ENCODE results near the gene PKN2.

Gene PKN2

DNA sequence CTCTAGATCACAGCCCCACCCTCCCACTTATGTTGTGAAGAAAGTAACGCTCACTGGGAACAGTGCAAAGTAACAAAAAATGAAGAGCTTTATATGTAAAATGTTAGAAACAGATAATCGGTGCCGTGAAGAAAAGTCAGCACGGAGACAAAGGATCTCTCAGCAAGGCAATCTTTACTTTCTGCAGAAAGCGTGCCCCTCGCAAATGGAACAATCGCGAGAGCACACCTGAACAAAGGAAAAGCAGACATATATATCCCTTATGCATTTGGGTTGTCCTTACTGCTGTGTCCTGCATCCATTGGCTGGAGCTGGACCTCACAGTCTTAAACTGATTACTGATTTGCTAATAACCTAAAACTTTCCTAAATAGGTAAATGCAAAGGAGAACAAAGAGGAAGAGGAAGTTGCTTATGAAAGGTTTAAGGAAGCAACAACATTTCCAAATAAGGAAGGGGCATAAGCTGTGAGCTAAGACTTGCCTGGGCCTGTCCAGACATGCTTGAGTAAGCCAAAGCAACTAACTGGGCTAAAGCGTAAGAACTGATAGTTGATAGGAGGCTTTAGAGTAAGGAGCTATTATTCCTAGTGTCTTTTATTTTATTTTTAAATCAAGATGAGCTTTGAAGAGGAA lies 117.6 kb downstream of the PKN2 start:
- H2BK120ac ChIP-seq (ENCODE audit: low read depth, low read length): no peak overlapping the region
- no peak overlapping the region for H3K4me2 ChIP-seq (ENCODE audit: insufficient read depth, low read length, poor library complexity, severe bottlenecking)
- no peak overlapping the region for H2BK15ac ChIP-seq (ENCODE audit: low read length)
- no peak overlapping the region for H3K14ac ChIP-seq (ENCODE audit: low read length)
- H3K18ac ChIP-seq (ENCODE audit: low read length): no peak overlapping the region
- H3K4ac ChIP-seq (ENCODE audit: low read length): no peak overlapping the region
- H3K9ac ChIP-seq (ENCODE audit: low read depth, low read length, poor library complexity): no peak overlapping the region
- H4K8ac ChIP-seq (ENCODE audit: low read depth, low read length): no peak overlapping the region
- no peak overlapping the region for H2BK5ac ChIP-seq (ENCODE audit: low read length)
- no peak overlapping the region for H2AFZ ChIP-seq (ENCODE audit: low read length)
- H3K79me1 ChIP-seq (ENCODE audit: low read depth, low read length): no peaks in the 10 kb centered on the region
- H3K23ac ChIP-seq (ENCODE audit: low read depth, low read length, poor library complexity): no peak overlapping the region
- no CpG with 5 or more reads among the region's 9 CpGs for WGBS, 2 donors (ENCODE audit: extremely low coverage in 2 of 2, insufficient read length in 2 of 2, insufficient replicate concordance in 1 of 2)
- no peaks in the 10 kb centered on the region for H3K27me3 ChIP-seq (ENCODE audit: control insufficient read depth in 3 of 3, insufficient read depth in 3 of 3, low read depth in 1 of 3, low read length in 3 of 3)
- H3K4me3 ChIP-seq (ENCODE audit: low read length in 2 of 2): no peak overlapping the region
- H3K27ac ChIP-seq (replicated peaks; ENCODE audit: low read length): no peak overlapping the region
- no peak overlapping the region for H2AK5ac ChIP-seq (ENCODE audit: low read depth, low read length)
- no peaks in the 10 kb centered on the region for H3K4me1 ChIP-seq (ENCODE audit: control insufficient read depth in 2 of 2, insufficient read depth in 1 of 2, low read depth in 1 of 2, low read length in 2 of 2)
- peaks cover 2 to 20% of the 10 kb centered on the region in 2 donors for H3K9me3 ChIP-seq (replicated peaks in 1 of 2; ENCODE audit: control insufficient read depth in 2 of 2, insufficient read depth in 1 of 2, low read depth in 1 of 2, low read length in 2 of 2)
- H3K36me3 ChIP-seq (replicated peaks in 1 of 2; ENCODE audit: control insufficient read depth in 2 of 2, insufficient read depth in 2 of 2, low read length in 2 of 2): peaks cover 12 to 96% of the 10 kb centered on the region in 2 donors
- H4K91ac ChIP-seq (ENCODE audit: low read depth, low read length, poor library complexity): no peak overlapping the region
- DNase-seq (ENCODE audit: low spot score): no peak
- H2BK12ac ChIP-seq (ENCODE audit: low read length): no peak overlapping the region

DNA sequence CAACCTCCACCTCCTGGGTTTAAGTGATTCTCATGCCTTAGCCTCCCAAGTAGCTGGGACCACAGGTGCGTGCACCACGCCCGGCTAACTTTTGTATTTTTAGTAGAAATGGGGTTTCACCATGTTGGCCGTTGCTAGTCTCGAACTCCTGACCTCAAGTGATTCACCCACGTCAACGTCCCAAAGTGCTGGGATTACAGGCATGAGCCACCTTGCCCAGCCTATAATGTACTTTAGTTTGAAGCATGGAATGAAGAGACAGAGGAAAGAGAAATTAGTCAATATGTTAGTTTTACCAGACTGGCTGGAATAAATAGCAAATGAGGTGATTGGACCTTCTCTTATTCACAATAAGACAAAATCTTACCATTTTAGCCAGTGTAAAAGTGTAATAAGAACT lies 118.3 kb downstream of the PKN2 start:
- WGBS, 2 donors (ENCODE audit: extremely low coverage in 2 of 2, insufficient read length in 2 of 2, insufficient replicate concordance in 1 of 2): no CpG with 5 or more reads among the region's 7 CpGs
- peaks cover 12 to 97% of the 10 kb centered on the region in 2 donors for H3K36me3 ChIP-seq (replicated peaks in 1 of 2; ENCODE audit: control insufficient read depth in 2 of 2, insufficient read depth in 2 of 2, low read length in 2 of 2)

GRCh38 chr1:88802950-88803349 lies 118.9 kb downstream of the PKN2 start:
- no peak overlapping the region for H3K9ac ChIP-seq (ENCODE audit: low read depth, low read length, poor library complexity)
- H2BK12ac ChIP-seq (ENCODE audit: low read length): no peak overlapping the region
- no peaks in the 10 kb centered on the region for H3K4me1 ChIP-seq (ENCODE audit: control insufficient read depth in 2 of 2, insufficient read depth in 1 of 2, low read depth in 1 of 2, low read length in 2 of 2)
- no peak overlapping the region for H3K4me3 ChIP-seq (ENCODE audit: low read length in 2 of 2)
- H3K23ac ChIP-seq (ENCODE audit: low read depth, low read length, poor library complexity): no peak overlapping the region
- no peaks in the 10 kb centered on the region for H3K79me1 ChIP-seq (ENCODE audit: low read depth, low read length)
- H4K8ac ChIP-seq (ENCODE audit: low read depth, low read length): no peak overlapping the region
- H2BK120ac ChIP-seq (ENCODE audit: low read depth, low read length): no peak overlapping the region
- H3K27ac ChIP-seq (replicated peaks; ENCODE audit: low read length): no peak overlapping the region
- WGBS, 2 donors (ENCODE audit: extremely low coverage in 2 of 2, insufficient read length in 2 of 2, insufficient replicate concordance in 1 of 2): no CpG with 5 or more reads among the region's 2 CpGs
- no peak for DNase-seq (ENCODE audit: low spot score)
- no peak overlapping the region for H3K14ac ChIP-seq (ENCODE audit: low read length)
- H2AK5ac ChIP-seq (ENCODE audit: low read depth, low read length): no peak overlapping the region
- H3K9me3 ChIP-seq (replicated peaks in 1 of 2; ENCODE audit: control insufficient read depth in 2 of 2, insufficient read depth in 1 of 2, low read depth in 1 of 2, low read length in 2 of 2): peaks cover 2 to 20% of the 10 kb centered on the region in 2 donors
- H3K27me3 ChIP-seq (ENCODE audit: control insufficient read depth in 3 of 3, insufficient read depth in 3 of 3, low read depth in 1 of 3, low read length in 3 of 3): no peaks in the 10 kb centered on the region
- no peak overlapping the region for H2AFZ ChIP-seq (ENCODE audit: low read length)
- no peak overlapping the region for H3K18ac ChIP-seq (ENCODE audit: low read length)
- H2BK5ac ChIP-seq (ENCODE audit: low read length): no peak overlapping the region
- no peak overlapping the region for H3K4ac ChIP-seq (ENCODE audit: low read length)
- no peak overlapping the region for H3K4me2 ChIP-seq (ENCODE audit: insufficient read depth, low read length, poor library complexity, severe bottlenecking)
- H4K91ac ChIP-seq (ENCODE audit: low read depth, low read length, poor library complexity): no peak overlapping the region
- no peak overlapping the region for H2BK15ac ChIP-seq (ENCODE audit: low read length)
- H3K36me3 ChIP-seq (replicated peaks in 1 of 2; ENCODE audit: control insufficient read depth in 2 of 2, insufficient read depth in 2 of 2, low read length in 2 of 2): peaks cover 12 to 97% of the 10 kb centered on the region in 2 donors

More for the DNA sequence above, 118.3 kb downstream of the PKN2 start:
- no peak overlapping the region for H3K14ac ChIP-seq (ENCODE audit: low read length)
- no peaks in the 10 kb centered on the region for H3K27me3 ChIP-seq (ENCODE audit: control insufficient read depth in 3 of 3, insufficient read depth in 3 of 3, low read depth in 1 of 3, low read length in 3 of 3)
- DNase-seq (ENCODE audit: low spot score): no peak
- H3K79me1 ChIP-seq (ENCODE audit: low read depth, low read length): no peaks in the 10 kb centered on the region
- H2BK12ac ChIP-seq (ENCODE audit: low read length): no peak overlapping the region
- H2AFZ ChIP-seq (ENCODE audit: low read length): no peak overlapping the region
- no peak overlapping the region for H4K8ac ChIP-seq (ENCODE audit: low read depth, low read length)
- no peak overlapping the region for H3K4me2 ChIP-seq (ENCODE audit: insufficient read depth, low read length, poor library complexity, severe bottlenecking)
- H2BK120ac ChIP-seq (ENCODE audit: low read depth, low read length): no peak overlapping the region
- H2AK5ac ChIP-seq (ENCODE audit: low read depth, low read length): no peak overlapping the region
- no peak overlapping the region for H2BK15ac ChIP-seq (ENCODE audit: low read length)
- H4K91ac ChIP-seq (ENCODE audit: low read depth, low read length, poor library complexity): no peak overlapping the region
- H3K18ac ChIP-seq (ENCODE audit: low read length): no peak overlapping the region
- peaks cover 2 to 20% of the 10 kb centered on the region in 2 donors for H3K9me3 ChIP-seq (replicated peaks in 1 of 2; ENCODE audit: control insufficient read depth in 2 of 2, insufficient read depth in 1 of 2, low read depth in 1 of 2, low read length in 2 of 2)
- H3K27ac ChIP-seq (replicated peaks; ENCODE audit: low read length): no peak overlapping the region
- H3K4ac ChIP-seq (ENCODE audit: low read length): no peak overlapping the region
- H3K23ac ChIP-seq (ENCODE audit: low read depth, low read length, poor library complexity): no peak overlapping the region
- H3K4me3 ChIP-seq (ENCODE audit: low read length in 2 of 2): no peak overlapping the region
- no peaks in the 10 kb centered on the region for H3K4me1 ChIP-seq (ENCODE audit: control insufficient read depth in 2 of 2, insufficient read depth in 1 of 2, low read depth in 1 of 2, low read length in 2 of 2)
- H2BK5ac ChIP-seq (ENCODE audit: low read length): no peak overlapping the region
- no peak overlapping the region for H3K9ac ChIP-seq (ENCODE audit: low read depth, low read length, poor library complexity)

GRCh38 chr1:88803444-88803843 lies 119.4 kb downstream of the PKN2 start:
- Histone ChIP-seq H2BK5ac (ENCODE audit: low read length) (no peak overlapping the region), H2AFZ (ENCODE audit: low read length) (no peak overlapping the region), H3K27ac (replicated peaks; ENCODE audit: low read length) (no peak overlapping the region), H3K14ac (ENCODE audit: low read length) (no peak overlapping the region), H3K36me3 (replicated peaks in 1 of 2; ENCODE audit: control insufficient read depth in 2 of 2, insufficient read depth in 2 of 2, low read length in 2 of 2) (peaks cover 12 to 99% of the 10 kb centered on the region in 2 donors), H2BK120ac (ENCODE audit: low read depth, low read length) (no peak overlapping the region), H3K18ac (ENCODE audit: low read length) (no peak overlapping the region), H2AK5ac (ENCODE audit: low read depth, low read length) (no peak overlapping the region), H4K91ac (ENCODE audit: low read depth, low read length, poor library complexity) (no peak overlapping the region), H3K23ac (ENCODE audit: low read depth, low read length, poor library complexity) (no peak overlapping the region), H3K9ac (ENCODE audit: low read depth, low read length, poor library complexity) (no peak overlapping the region), H3K4me2 (ENCODE audit: insufficient read depth, low read length, poor library complexity, severe bottlenecking) (no peak overlapping the region), H2BK15ac (ENCODE audit: low read length) (no peak overlapping the region), H3K4me3 (ENCODE audit: low read length in 2 of 2) (no peak overlapping the region), H3K27me3 (ENCODE audit: control insufficient read depth in 3 of 3, insufficient read depth in 3 of 3, low read depth in 1 of 3, low read length in 3 of 3) (no peaks in the 10 kb centered on the region), H3K4me1 (ENCODE audit: control insufficient read depth in 2 of 2, insufficient read depth in 1 of 2, low read depth in 1 of 2, low read length in 2 of 2) (no peaks in the 10 kb centered on the region), H4K8ac (ENCODE audit: low read depth, low read length) (no peak overlapping the region), H3K9me3 (replicated peaks in 1 of 2; ENCODE audit: control insufficient read depth in 2 of 2, insufficient read depth in 1 of 2, low read depth in 1 of 2, low read length in 2 of 2) (peaks cover 2 to 18% of the 10 kb centered on the region in 2 donors), H2BK12ac (ENCODE audit: low read length) (no peak overlapping the region), H3K4ac (ENCODE audit: low read length) (no peak overlapping the region), H3K79me1 (ENCODE audit: low read depth, low read length) (no peaks in the 10 kb centered on the region)
- no CpG with 5 or more reads among the region's 5 CpGs for WGBS, 2 donors (ENCODE audit: extremely low coverage in 2 of 2, insufficient read length in 2 of 2, insufficient replicate concordance in 1 of 2)
- DNase-seq (ENCODE audit: low spot score): no peak

Measured in neuronal stem cell (in vitro differentiated cells).